Panc1 (cell line): ENCODE data around the gene KAZALD1.

ENCODE experiments used
- POLR2AphosphoS5 ChIP-seq: IDR thresholded peaks from 2 replicates; pipeline ENCODE4 v1.6.1; 2012; ENCODE audit warnings: mild to moderate bottlenecking, low read depth, low read length, moderate library complexity
- TCF7L2 ChIP-seq: IDR thresholded peaks from 2 replicates; pipeline ENCODE4 v1.6.1; 2011; ENCODE audit warnings: mild to moderate bottlenecking, low read depth, low read length, inconsistent platforms
- TF ChIP-seq, protein P1 (sequence below): fragments of 450-650 bp; IDR thresholded peaks from 2 replicates; pipeline ENCODE4 v1.5.1; 2017; ENCODE audit warnings: mild to moderate bottlenecking

DNA sequence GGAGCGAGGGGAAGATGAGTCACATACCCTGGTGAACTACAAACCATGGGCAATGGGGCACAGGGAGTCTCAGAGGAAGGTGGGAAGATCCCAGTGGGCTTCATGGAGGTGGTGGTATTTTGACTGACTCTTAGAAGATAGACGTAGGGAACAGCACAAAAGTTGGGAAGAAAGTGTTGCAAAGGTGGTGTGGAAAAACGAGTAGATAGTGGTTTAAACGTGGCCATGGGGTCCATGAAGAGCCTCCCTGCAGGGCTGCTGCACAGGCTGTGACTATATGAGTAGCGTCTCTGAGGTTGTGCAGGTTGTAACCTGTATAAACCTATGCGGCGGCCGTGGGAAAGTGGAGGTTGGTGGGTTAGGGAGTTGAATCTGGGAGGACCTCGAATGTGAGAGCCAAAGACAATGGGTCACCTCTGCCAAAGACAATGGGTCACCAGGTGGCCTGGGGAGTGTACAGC, 48.4 kb upstream of the KAZALD1 start:
- TF ChIP-seq, protein P1, sequence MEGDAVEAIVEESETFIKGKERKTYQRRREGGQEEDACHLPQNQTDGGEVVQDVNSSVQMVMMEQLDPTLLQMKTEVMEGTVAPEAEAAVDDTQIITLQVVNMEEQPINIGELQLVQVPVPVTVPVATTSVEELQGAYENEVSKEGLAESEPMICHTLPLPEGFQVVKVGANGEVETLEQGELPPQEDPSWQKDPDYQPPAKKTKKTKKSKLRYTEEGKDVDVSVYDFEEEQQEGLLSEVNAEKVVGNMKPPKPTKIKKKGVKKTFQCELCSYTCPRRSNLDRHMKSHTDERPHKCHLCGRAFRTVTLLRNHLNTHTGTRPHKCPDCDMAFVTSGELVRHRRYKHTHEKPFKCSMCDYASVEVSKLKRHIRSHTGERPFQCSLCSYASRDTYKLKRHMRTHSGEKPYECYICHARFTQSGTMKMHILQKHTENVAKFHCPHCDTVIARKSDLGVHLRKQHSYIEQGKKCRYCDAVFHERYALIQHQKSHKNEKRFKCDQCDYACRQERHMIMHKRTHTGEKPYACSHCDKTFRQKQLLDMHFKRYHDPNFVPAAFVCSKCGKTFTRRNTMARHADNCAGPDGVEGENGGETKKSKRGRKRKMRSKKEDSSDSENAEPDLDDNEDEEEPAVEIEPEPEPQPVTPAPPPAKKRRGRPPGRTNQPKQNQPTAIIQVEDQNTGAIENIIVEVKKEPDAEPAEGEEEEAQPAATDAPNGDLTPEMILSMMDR: no peak
- no peak for TF ChIP-seq TCF7L2
- no peak for TF ChIP-seq POLR2AphosphoS5
